Mucosa of descending colon (tissue), 3 donors: ENCODE measurements around the gene TSPAN3. TPM values are rescaled to one million over a fixed set of nuclear protein-coding genes. Genes with fewer than 3 reads are reported as not detected.
A peak's percentile ranks its signal among the peaks of the same experiment; 100 is the strongest.

Experiments
- ATAC-seq: fragments of 200-7000 bp; cut with Tn5 transposase; one replicate; pipeline ENCODE4 v1.9.1; 2020; ENCODE audit warnings: mild to moderate bottlenecking, moderate library complexity
- DNase-seq, 3 donors: peaks; one replicate each; pipeline ENCODE4 v3.0.0-alpha.2; 2020
- H3K36me3 ChIP-seq: fragments of 200-600 bp; one replicate; pipeline ENCODE4 v1.8.0; 2021; ENCODE audit warnings: low read depth, mild to moderate bottlenecking
- H3K4me1 ChIP-seq: fragments of 200-600 bp; one replicate; pipeline ENCODE4 v1.8.0; 2021; ENCODE audit warnings: low read depth, mild to moderate bottlenecking
- H3K4me3 ChIP-seq: fragments of 200-600 bp; one replicate; pipeline ENCODE4 v1.8.0; 2021; ENCODE audit warnings: mild to moderate bottlenecking
- H3K9me3 ChIP-seq: fragments of 200-600 bp; one replicate; pipeline ENCODE4 v1.8.0; 2021; ENCODE audit warnings: mild to moderate bottlenecking
- intact Hi-C, 2 donors: fragments of 100-400 bp; cut with DNase I in 1 of 2; cut with micrococcal nuclease in 1 of 2; formaldehyde crosslinking; loops; one replicate each; pipeline versions ENCODE4 v1.11.0 to v1.11.1; 2022; cut with DNase I, micrococcal nuclease
- total RNA-seq, 3 donors: library from RNA; stranded (reverse); fragmentation: NEBNext Ultra II Directional in 2 of 3; extraction: Animal tissue kit (Norgen Biotek cat#: 25700) in 2 of 3; gene quantifications; one replicate each; pipeline versions ENCODE4 v1.2.1 to v1.2.4, GENCODE V29; 2021 to 2023
- TF ChIP-seq, protein P1 (sequence below): fragments of 200-600 bp; IDR thresholded peaks from one replicate; pipeline ENCODE4 v1.8.0; 2022; ENCODE audit warnings: antibody characterized with exemption, mild to moderate bottlenecking
- donor health status: DM: no; HTN: no; CAD: no; lungs with moderate emphysema.
- donor health status: DM: no; HTN: no; CAD: no.
- donor health status: DM: no; HTN: yes; CAD: no.

The TSPAN3 gene
- total RNA-seq, 3 donors from 2014 or later, result 419 to 945 (median 666) TPM

GRCh38 chr15:77032052-77032646 lies 38.8 kb downstream of the TSPAN3 start:
- TF ChIP-seq, protein P1, sequence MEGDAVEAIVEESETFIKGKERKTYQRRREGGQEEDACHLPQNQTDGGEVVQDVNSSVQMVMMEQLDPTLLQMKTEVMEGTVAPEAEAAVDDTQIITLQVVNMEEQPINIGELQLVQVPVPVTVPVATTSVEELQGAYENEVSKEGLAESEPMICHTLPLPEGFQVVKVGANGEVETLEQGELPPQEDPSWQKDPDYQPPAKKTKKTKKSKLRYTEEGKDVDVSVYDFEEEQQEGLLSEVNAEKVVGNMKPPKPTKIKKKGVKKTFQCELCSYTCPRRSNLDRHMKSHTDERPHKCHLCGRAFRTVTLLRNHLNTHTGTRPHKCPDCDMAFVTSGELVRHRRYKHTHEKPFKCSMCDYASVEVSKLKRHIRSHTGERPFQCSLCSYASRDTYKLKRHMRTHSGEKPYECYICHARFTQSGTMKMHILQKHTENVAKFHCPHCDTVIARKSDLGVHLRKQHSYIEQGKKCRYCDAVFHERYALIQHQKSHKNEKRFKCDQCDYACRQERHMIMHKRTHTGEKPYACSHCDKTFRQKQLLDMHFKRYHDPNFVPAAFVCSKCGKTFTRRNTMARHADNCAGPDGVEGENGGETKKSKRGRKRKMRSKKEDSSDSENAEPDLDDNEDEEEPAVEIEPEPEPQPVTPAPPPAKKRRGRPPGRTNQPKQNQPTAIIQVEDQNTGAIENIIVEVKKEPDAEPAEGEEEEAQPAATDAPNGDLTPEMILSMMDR, result no peak
- intact Hi-C loops, result no loop called here
- H3K9me3 ChIP-seq, result no peaks in the 10 kb centered on the region
- DNase-seq (peak in 2 of 3 donors; percentile 38 to 57), ATAC-seq (no peak)
- no peaks in the 10 kb centered on the region for H3K36me3 ChIP-seq
- H3K4me1 ChIP-seq, result peaks cover 21% of the 10 kb centered on the region
- H3K4me3 ChIP-seq, result no peak overlapping the region

DNA sequence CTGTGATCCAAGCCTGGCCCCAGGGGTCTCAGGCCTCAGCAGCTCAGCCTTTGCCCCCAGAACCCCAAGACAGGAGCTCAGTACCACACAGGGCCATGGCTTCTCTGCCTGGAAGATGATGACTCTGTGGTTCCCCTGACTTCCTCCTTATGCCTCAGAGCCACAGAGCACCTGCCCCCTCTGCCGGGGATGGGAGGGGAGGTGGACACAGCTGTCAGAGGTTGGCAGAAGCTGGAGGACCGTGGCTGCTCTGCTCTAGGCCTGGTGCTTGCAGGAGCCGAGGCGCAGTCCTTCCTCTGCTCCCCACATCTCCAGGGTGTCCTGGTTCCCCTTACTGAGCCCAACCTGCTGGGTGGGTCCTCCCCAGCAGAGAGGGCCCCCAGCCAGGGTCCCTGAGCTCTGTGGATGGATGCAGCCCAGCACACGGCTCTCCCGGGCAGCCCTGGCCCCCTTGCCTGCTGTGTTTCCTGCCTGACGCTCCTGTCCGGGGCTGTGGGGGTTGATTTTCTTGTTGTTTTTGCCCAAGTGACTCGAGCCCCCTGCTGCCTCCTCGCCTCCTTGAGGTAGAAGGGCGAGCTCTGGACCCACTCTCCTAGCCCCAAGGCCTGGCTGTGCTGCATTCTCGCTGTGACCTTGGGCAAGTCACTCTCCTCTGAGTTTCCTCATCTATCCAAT lies 39.4 kb downstream of the TSPAN3 start:
- H3K4me3 ChIP-seq, result no peak overlapping the region
- TF ChIP-seq, protein P1, result no peak
- peak in 2 of 3 donors; percentile 61 to 62 for DNase-seq

DNA sequence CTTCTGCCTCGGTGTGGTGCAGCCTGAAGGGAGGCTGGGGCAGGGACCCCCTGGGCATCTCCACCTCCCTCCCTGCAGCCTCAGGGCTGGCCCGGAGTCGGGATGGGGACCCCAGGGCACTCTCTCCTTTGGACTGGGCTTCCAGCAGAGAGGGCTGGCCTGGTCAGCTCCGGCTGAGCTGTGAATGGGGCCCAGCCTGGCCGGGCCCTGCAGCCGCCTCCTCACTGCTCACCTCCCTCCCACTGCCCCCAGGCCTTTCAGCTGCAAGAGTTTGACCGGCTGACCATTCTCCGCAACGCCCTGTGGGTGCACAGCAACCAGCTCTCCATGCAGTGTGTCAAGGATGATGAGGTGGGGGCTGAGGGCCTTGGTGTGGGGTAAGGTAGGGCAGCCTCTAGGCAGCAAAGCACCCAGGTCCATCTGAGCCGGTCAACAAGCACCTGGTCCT lies 40.0 kb downstream of the TSPAN3 start:
- intact Hi-C loops, result no loop called here
- H3K4me1 ChIP-seq, result peaks cover 21% of the 10 kb centered on the region
- TF ChIP-seq, protein P1, result no peak
- H3K36me3 ChIP-seq, result no peaks in the 10 kb centered on the region
- DNase-seq (peak in 2 of 3 donors; percentile 30 to 46), ATAC-seq (no peak)
- H3K9me3 ChIP-seq, result no peaks in the 10 kb centered on the region
- no peak overlapping the region for H3K4me3 ChIP-seq

More for the DNA sequence above, 39.4 kb downstream of the TSPAN3 start:
- peak; percentile 21 for ATAC-seq
- peaks cover 21% of the 10 kb centered on the region for H3K4me1 ChIP-seq
- intact Hi-C loops, result no loop called here
- H3K9me3 ChIP-seq, result no peaks in the 10 kb centered on the region
- no peaks in the 10 kb centered on the region for H3K36me3 ChIP-seq

GRCh38 chr15:77030048-77030927 lies 40.6 kb downstream of the TSPAN3 start:
- Histone ChIP-seq H3K9me3 (no peaks in the 10 kb centered on the region), H3K36me3 (no peaks in the 10 kb centered on the region), H3K4me3 (no peak overlapping the region), H3K4me1 (peaks cover 21% of the 10 kb centered on the region)
- TF ChIP-seq, protein P1, result no peak
- ATAC-seq, result peak; percentile 34
- intact Hi-C loops, result no loop called here
- peak; percentile 45 to 63 (median 61) for DNase-seq

DNA sequence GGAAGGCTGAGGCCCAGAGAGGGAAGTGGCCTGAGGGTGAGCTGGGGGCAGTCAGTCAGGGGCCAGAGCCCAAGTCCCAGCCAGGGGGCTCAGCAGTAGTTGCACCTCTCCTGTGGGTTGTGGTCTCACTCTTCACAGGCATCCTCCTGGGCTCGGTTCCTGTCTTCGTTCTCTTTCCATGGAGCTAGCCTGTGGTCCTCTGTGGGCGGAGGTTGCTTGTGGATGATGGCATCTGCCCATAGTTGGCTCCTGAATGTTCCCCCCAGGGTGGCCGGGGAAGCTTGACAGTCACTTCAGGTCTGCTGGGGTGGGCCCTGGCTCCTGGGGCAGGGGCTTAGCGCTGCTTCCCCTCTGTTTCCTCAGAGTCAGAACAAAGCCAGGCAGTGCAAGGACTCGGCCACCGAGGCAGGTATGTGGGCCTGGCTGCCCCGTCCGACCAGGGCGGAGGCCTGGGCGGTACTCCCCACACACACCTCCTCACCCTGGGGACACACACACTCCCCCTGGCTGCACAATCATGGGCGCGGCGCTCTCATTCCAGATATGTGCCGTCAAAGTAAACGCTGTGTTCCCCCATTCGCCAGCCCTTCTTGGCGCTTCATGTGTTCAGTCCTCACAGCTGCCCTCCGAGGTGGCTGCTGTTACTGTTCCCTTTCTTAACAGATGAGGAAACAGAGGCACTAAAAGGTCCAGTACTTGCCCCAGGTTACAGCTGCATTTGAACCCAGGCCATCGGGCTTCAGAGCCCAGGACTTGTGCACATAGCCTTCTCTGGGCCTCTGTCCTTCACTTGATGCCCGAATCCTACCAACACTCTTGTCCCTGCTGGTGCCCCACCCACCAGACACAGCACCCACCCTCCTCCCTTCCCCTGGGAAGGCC lies 41.5 kb downstream of the TSPAN3 start:
- Histone ChIP-seq H3K9me3 (no peaks in the 10 kb centered on the region), H3K4me3 (no peak overlapping the region), H3K36me3 (no peaks in the 10 kb centered on the region), H3K4me1 (peaks cover 21% of the 10 kb centered on the region)
- DNase-seq, result peak; percentile 57 to 70 (median 68)
- intact Hi-C loops, result loop anchor here in 1 of 2 donors (10.0 kb wide), 1 partner anchor 515 kb away; no protein-coding TSS in a partner anchor
- TF ChIP-seq, protein P1, result no peak
- ATAC-seq, result peak; percentile 51
